CD14-positive monocyte (primary cell): ENCODE results near the gene DPYD. TPM values are rescaled to one million over a fixed set of nuclear protein-coding genes. Genes with fewer than 3 reads are reported as not detected.

Experiments used
- DNase-seq, 3 donors: peaks; one replicate each; pipeline ENCODE4 v3.0.0-alpha.2; 2011 to 2022
- H2AFZ ChIP-seq: 2 replicates; pipeline ENCODE4 v1.6.0; 2012; ENCODE audit warnings: mild to moderate bottlenecking, low read depth, low read length, inconsistent platforms; ENCODE audit not compliant: insufficient read depth, poor library complexity, severe bottlenecking
- H3K27ac ChIP-seq, 2 donors: 1 replicate in 1 of 2; 2 replicates in 1 of 2; pipeline ENCODE4 v1.5.1; 2012 to 2013; ENCODE audit warnings: low read length in 2 of 2, control low read depth in 1 of 2, inconsistent platforms in 1 of 2, low read depth in 1 of 2, mild to moderate bottlenecking in 1 of 2
- H3K27me3 ChIP-seq, 2 donors: one replicate each; pipeline versions ENCODE4 v1.6.0 to v1.6.1; 2011 to 2013; ENCODE audit warnings: low read length in 2 of 2; ENCODE audit not compliant: control insufficient read depth in 2 of 2, insufficient read depth in 2 of 2
- H3K36me3 ChIP-seq, 2 donors: replicated peaks in 1 of 2; 1 replicate in 1 of 2; 2 replicates in 1 of 2; pipeline versions ENCODE4 v1.5.1 to v1.6.1; 2012 to 2013; ENCODE audit warnings: low read length in 2 of 2, control low read depth in 1 of 2, inconsistent platforms in 1 of 2, mild to moderate bottlenecking in 1 of 2; ENCODE audit not compliant: insufficient read depth in 2 of 2, control insufficient read depth in 1 of 2
- H3K4me1 ChIP-seq, 2 donors: 1 replicate in 1 of 2; 2 replicates in 1 of 2; pipeline versions ENCODE4 v1.5.1 to v1.6.1; 2012 to 2013; ENCODE audit warnings: low read length in 2 of 2, control low read depth in 1 of 2, inconsistent platforms in 1 of 2, mild to moderate bottlenecking in 1 of 2, moderate library complexity in 1 of 2; ENCODE audit not compliant: insufficient read depth in 2 of 2, control insufficient read depth in 1 of 2
- H3K4me2 ChIP-seq: replicated peaks from 2 replicates; pipeline ENCODE3; 2012; ENCODE audit warnings: low read length, moderate library complexity, mild to moderate bottlenecking; ENCODE audit not compliant: poor library complexity, severe bottlenecking; ENCODE audit errors: extremely low read depth
- H3K4me3 ChIP-seq, 3 experiments: fragments of 200-600 bp in 1 of 3; sonication (generic) in 1 of 3; replicated peaks in 1 of 3; 1 replicate in 2 of 3; 2 replicates in 1 of 3; pipeline ENCODE4 v1.5.1; 2011 to 2013; ENCODE audit warnings: low read length in 3 of 3, mild to moderate bottlenecking in 3 of 3, control low read depth in 2 of 3, low read depth in 2 of 3, inconsistent platforms in 1 of 3, moderate library complexity in 1 of 3
- H3K79me2 ChIP-seq: 2 replicates; pipeline ENCODE4 v1.6.0; 2012; ENCODE audit warnings: mild to moderate bottlenecking, control low read depth, inconsistent platforms, low read length, moderate library complexity; ENCODE audit not compliant: insufficient read depth
- H3K9ac ChIP-seq: 2 replicates; pipeline ENCODE4 v1.6.0; 2017; ENCODE audit warnings: low read length, mild to moderate bottlenecking; ENCODE audit not compliant: insufficient read depth, poor library complexity, severe bottlenecking
- H3K9me3 ChIP-seq, 2 donors: replicated peaks in 1 of 2; 1 replicate in 1 of 2; 2 replicates in 1 of 2; pipeline versions ENCODE4 v1.5.1 to v1.6.1; 2012 to 2013; ENCODE audit warnings: low read length in 2 of 2, control low read depth in 1 of 2; ENCODE audit not compliant: control insufficient read depth in 1 of 2, insufficient read depth in 1 of 2
- H4K20me1 ChIP-seq: 2 replicates; pipeline ENCODE4 v1.6.0; 2012; ENCODE audit warnings: mild to moderate bottlenecking, low read length, control low read depth, moderate library complexity; ENCODE audit not compliant: insufficient read depth
- H3K27ac Mint-ChIP-seq, 7 donors: one replicate each; pipeline ENCODE4 v1.8.0; 2020; ENCODE audit warnings: mild to moderate bottlenecking in 7 of 7, mixed read lengths in 7 of 7, moderate library complexity in 6 of 7, inconsistent platforms in 2 of 7
- H3K27me3 Mint-ChIP-seq, 3 donors: one replicate each; pipeline ENCODE4 v1.8.0; 2021 to 2022; ENCODE audit warnings: low read depth in 3 of 3, mild to moderate bottlenecking in 3 of 3, mixed read lengths in 3 of 3, moderate library complexity in 3 of 3, inconsistent platforms in 1 of 3
- H3K36me3 Mint-ChIP-seq, 2 donors: one replicate each; pipeline ENCODE4 v1.8.0; 2020; ENCODE audit warnings: mixed read lengths in 2 of 2, inconsistent platforms in 1 of 2, mild to moderate bottlenecking in 1 of 2
- H3K4me1 Mint-ChIP-seq: one replicate; pipeline ENCODE4 v1.8.0; 2020; ENCODE audit warnings: mild to moderate bottlenecking, mixed read lengths
- H3K4me3 Mint-ChIP-seq, 2 donors: one replicate each; pipeline ENCODE4 v1.8.0; 2020; ENCODE audit warnings: mild to moderate bottlenecking in 2 of 2, mixed read lengths in 2 of 2, moderate library complexity in 1 of 2
- H3K9me3 Mint-ChIP-seq, 7 donors: one replicate each; pipeline ENCODE4 v1.8.0; 2020 to 2022; ENCODE audit warnings: mixed read lengths in 7 of 7, mild to moderate bottlenecking in 6 of 7, moderate library complexity in 6 of 7, inconsistent platforms in 2 of 7
- CTCF ChIP-seq: fragments of 200-600 bp; IDR thresholded peaks from one replicate; pipeline ENCODE4 v1.8.0; 2022; ENCODE audit warnings: antibody characterized with exemption, mild to moderate bottlenecking
- whole genome bisulfite sequencing: methylation state at CpG from one replicate; pipeline ENCODE4 v1.1.5; 2013; ENCODE audit warnings: missing lambda C conversion rate; ENCODE audit not compliant: insufficient coverage; 5-methylcytosine and 5-hydroxymethylcytosine counted together
- intact Hi-C, 2 donors: fragments of 100-400 bp; cut with micrococcal nuclease; formaldehyde crosslinking; loops; one replicate each; pipeline versions ENCODE4 v1.15.0 to v1.15.1; 2023
- polyA plus RNA-seq, 3 donors: library from polyadenylated mRNA; depleted of rRNA in 1 of 3; unstranded in 2 of 3; stranded (reverse) in 1 of 3; fragments of 300-500 nt in 2 of 3; fragments of >200 nt in 1 of 3; fragmentation: Illumina TruSeq in 2 of 3; gene quantifications; 1 replicate in 2 of 3; 2 replicates in 1 of 3; pipeline ENCODE4 v1.2.3, GENCODE V29; 2012 to 2021

Gene DPYD
- polyA plus RNA-seq, 3 donors = 87.6 to 171 (median 144) TPM

- no peak overlapping the region for H3K27ac Mint-ChIP-seq
- H3K4me2 ChIP-seq = no peak overlapping the region
- no peak for TF ChIP-seq CTCF
- no peaks in the 10 kb centered on the region for H3K4me1 ChIP-seq
- H3K36me3 Mint-ChIP-seq = peaks cover 15 to 28% of the 10 kb centered on the region in 2 donors
- peaks cover 4% of the 10 kb centered on the region for H3K79me2 ChIP-seq
- H2AFZ ChIP-seq = no peak overlapping the region
- peaks cover 8 to 43% of the 10 kb centered on the region in 2 donors for H3K36me3 ChIP-seq
- H3K9me3 ChIP-seq = no peaks in the 10 kb centered on the region
- DNase-seq = no peak
- no peaks in the 10 kb centered on the region for H3K4me1 Mint-ChIP-seq
- no peaks in the 10 kb centered on the region for H3K27me3 Mint-ChIP-seq
- no peak overlapping the region for H3K9ac ChIP-seq
- no peak overlapping the region for H3K27ac ChIP-seq
- H3K4me3 ChIP-seq = no peak overlapping the region
- intact Hi-C loops = no loop called here
- H4K20me1 ChIP-seq = peaks cover 100% of the 10 kb centered on the region
- H3K9me3 Mint-ChIP-seq = no peaks in the 10 kb centered on the region
- H3K4me3 Mint-ChIP-seq = no peak overlapping the region
- no peaks in the 10 kb centered on the region for H3K27me3 ChIP-seq
These were observed 175.9 kb downstream of the DPYD start for GRCh38 chr1:97744977-97745376.

GRCh38 chr1:97743129-97743528 lies 177.7 kb downstream of the DPYD start:
- no peaks in the 10 kb centered on the region for H3K9me3 ChIP-seq
- no peak overlapping the region for H3K27ac Mint-ChIP-seq
- no peaks in the 10 kb centered on the region for H3K9me3 Mint-ChIP-seq
- intact Hi-C loops = no loop called here
- H3K27me3 Mint-ChIP-seq = no peaks in the 10 kb centered on the region
- H4K20me1 ChIP-seq = peaks cover 100% of the 10 kb centered on the region
- no peak overlapping the region for H3K27ac ChIP-seq
- peaks cover 21 to 54% of the 10 kb centered on the region in 2 donors for H3K36me3 ChIP-seq
- no peak for TF ChIP-seq CTCF
- peaks cover 25 to 31% of the 10 kb centered on the region in 2 donors for H3K36me3 Mint-ChIP-seq
- H3K4me3 ChIP-seq = no peak overlapping the region
- no peak overlapping the region for H3K9ac ChIP-seq
- no peak for DNase-seq
- WGBS = no CpG with 5 or more reads among the region's 3 CpGs
- H3K4me1 ChIP-seq = no peaks in the 10 kb centered on the region
- H2AFZ ChIP-seq = no peak overlapping the region
- H3K4me1 Mint-ChIP-seq = no peaks in the 10 kb centered on the region
- no peak overlapping the region for H3K4me2 ChIP-seq
- peaks cover 4% of the 10 kb centered on the region for H3K79me2 ChIP-seq
- H3K27me3 ChIP-seq = no peaks in the 10 kb centered on the region
- H3K4me3 Mint-ChIP-seq = no peak overlapping the region
